Muscle layer of duodenum (tissue), 2 donors: ENCODE measurements around the gene SLC30A3.
"Not testable (repeated sequence)": the region's sequence is repeated elsewhere in the genome, so short reads cannot be mapped to it uniquely, and the experiment has no call there.

Experiments used
- H3K27ac ChIP-seq: one replicate; pipeline ENCODE4 v1.7.0; 2013; ENCODE audit warnings: mild to moderate bottlenecking, low read length
- H3K27me3 ChIP-seq: one replicate; pipeline ENCODE4 v1.7.0; 2013; ENCODE audit warnings: low read depth, mild to moderate bottlenecking, control low read depth, low read length
- H3K36me3 ChIP-seq, 2 donors: one replicate each; pipeline ENCODE4 v1.7.0; 2013; ENCODE audit warnings: low read length in 2 of 2, control low read depth in 1 of 2, mild to moderate bottlenecking in 1 of 2; ENCODE audit not compliant: insufficient read depth in 2 of 2, control insufficient read depth in 1 of 2
- H3K4me1 ChIP-seq, 2 donors: one replicate each; pipeline ENCODE4 v1.7.0; 2013; ENCODE audit warnings: low read length in 2 of 2, mild to moderate bottlenecking in 2 of 2, control low read depth in 1 of 2, moderate library complexity in 1 of 2; ENCODE audit not compliant: insufficient read depth in 2 of 2, control insufficient read depth in 1 of 2
- H3K4me3 ChIP-seq, 2 donors: one replicate each; pipeline ENCODE4 v1.7.0; 2013; ENCODE audit warnings: low read length in 2 of 2, low read depth in 1 of 2, mild to moderate bottlenecking in 1 of 2
- H3K9me3 ChIP-seq, 2 donors: one replicate each; pipeline ENCODE4 v1.7.0; 2013; ENCODE audit warnings: low read length in 2 of 2, control low read depth in 1 of 2, mild to moderate bottlenecking in 1 of 2; ENCODE audit not compliant: control insufficient read depth in 1 of 2
- donor health status: healthy.

Gene SLC30A3

DNA sequence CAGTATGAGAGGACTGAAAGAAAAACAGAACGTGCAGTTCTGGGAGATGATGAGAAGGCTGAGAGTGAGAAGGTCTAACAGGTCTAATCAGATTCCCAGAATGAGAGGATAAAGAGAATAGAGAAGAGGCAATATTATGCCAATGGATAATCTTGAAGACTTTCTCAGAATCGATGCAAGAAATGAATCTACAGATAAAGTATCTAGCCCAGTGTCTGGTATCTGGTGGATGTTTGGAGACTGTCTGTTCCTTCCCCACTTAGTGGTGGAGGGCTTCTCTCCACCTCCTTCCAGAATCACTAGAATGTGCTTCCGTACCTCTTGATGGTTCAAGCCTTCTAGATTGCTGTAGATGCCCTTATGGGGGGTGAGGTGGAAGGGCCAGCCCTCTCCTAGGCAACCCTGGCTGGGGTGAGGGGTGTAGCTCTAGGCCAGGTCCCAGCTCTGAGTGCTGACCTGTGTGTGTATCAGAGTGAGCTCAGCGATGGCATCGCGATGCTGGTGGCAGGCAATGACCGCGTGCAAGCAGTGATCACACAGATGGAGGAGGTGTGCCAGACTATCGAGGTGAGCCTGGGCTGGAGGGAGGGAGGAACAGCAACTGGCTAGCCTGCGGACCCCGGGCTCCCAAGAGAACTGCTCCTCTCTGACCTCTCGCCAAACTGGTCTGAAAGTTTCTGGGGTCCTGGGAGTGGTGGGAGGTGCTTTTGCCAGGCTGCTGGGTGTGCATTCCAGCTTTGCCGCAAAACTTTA lies 41.8 kb upstream of the SLC30A3 start:
- peaks cover 0 to 4% of the 10 kb centered on the region in 2 donors for H3K36me3 ChIP-seq

DNA sequence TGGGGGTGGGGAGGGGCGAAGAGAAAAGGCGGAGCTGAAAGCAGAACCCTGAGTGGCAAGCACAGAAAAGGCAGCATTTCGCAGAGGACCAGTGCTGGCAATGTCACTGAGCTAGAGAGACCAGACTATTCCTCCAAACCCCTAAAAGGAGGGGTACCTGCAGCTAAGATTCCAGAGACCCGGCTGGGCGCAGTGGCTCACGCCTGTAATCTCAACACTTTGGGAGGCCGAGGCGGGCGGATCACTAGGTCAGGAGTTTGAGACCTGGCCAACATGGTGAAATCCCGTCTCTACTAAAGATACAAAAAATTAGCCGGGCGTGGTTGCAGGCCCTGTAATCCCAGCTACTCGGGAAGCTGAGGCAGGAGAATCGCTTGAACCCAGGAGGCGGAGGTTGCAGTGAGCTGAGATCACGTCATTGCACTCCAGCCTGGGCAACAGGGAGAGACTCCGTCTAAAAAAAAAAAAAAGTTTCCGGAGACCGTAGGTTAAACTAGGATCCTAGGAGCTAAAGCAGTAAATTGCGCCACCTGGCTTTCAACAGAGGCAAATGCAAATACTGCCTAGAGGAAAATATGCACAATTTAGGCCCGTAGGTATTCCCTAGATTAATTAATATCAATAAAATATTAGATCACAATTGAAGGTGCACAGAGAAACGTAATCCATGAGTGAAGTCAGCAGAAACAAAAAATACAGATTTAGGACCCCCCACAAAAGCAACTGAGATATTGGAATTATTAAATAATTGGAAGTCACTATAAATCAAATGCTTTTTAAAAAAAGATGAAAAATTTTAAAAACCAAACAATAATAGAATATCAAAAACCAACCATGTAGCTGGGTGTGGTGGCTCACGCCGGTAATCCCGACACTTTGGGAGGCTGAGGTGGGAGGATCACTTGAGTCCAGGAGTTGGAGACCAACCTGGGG lies 40.5 kb upstream of the SLC30A3 start:
- Histone ChIP-seq H3K4me3 (peak overlapping the region; percentile 21 to 38), H3K4me1 (peaks cover 0 to 25% of the 10 kb centered on the region in 2 donors), H3K27ac (no peak overlapping the region), H3K9me3 (no peaks in the 10 kb centered on the region), H3K27me3 (peaks cover 28% of the 10 kb centered on the region), H3K36me3 (no peaks in the 10 kb centered on the region)

More for the DNA sequence above, 41.8 kb upstream of the SLC30A3 start:
- Histone ChIP-seq H3K9me3 (no peaks in the 10 kb centered on the region), H3K4me1 (peaks cover 0 to 25% of the 10 kb centered on the region in 2 donors), H3K27me3 (peaks cover 32% of the 10 kb centered on the region), H3K27ac (no peak overlapping the region), H3K4me3 (no peak overlapping the region)

- H3K4me3 ChIP-seq, H3K27ac ChIP-seq, H3K36me3 ChIP-seq, H3K4me1 ChIP-seq, H3K9me3 ChIP-seq, H3K27me3 ChIP-seq: not testable (repeated sequence)
These were observed 37.8 kb upstream of the SLC30A3 start for GRCh38 chr2:27300606-27301005.

DNA sequence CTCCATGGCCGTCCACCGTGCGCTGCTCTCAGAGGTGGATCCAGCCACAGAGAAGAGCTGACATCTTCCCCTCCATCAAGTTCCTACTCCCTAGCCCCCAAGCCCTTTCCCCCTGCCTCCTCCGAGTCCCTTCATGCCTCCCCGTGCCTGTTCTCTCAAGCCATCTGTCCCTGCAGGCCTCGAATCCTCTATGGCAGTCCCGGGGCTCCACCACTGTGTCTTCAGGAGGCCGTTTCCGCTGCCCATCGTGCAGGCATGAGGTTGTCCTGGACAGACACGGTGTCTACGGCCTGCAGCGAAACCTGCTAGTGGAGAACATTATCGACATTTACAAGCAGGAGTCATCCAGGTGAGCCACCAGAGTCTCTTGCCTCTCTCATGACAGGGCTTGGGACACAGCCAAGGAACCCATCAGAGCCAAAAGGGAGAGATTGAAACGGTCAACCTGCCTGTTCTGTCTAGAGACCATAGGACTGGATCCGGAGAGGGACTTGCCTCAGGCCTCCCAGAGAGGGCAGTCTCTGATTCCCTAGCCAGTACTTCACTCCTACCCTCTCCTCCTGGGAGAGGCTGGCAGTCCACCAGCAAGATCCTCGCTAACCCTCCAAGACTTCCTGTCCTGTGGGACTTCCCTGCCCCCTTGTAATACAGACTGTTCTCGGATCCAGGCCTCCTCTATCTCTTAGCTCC lies 35.7 kb upstream of the SLC30A3 start:
- H3K9me3 ChIP-seq = no peaks in the 10 kb centered on the region
- peaks cover 0 to 3% of the 10 kb centered on the region in 2 donors for H3K4me1 ChIP-seq
- no peak overlapping the region for H3K27ac ChIP-seq
- no peaks in the 10 kb centered on the region for H3K36me3 ChIP-seq
- no peaks in the 10 kb centered on the region for H3K27me3 ChIP-seq
- H3K4me3 ChIP-seq = no peak overlapping the region

DNA sequence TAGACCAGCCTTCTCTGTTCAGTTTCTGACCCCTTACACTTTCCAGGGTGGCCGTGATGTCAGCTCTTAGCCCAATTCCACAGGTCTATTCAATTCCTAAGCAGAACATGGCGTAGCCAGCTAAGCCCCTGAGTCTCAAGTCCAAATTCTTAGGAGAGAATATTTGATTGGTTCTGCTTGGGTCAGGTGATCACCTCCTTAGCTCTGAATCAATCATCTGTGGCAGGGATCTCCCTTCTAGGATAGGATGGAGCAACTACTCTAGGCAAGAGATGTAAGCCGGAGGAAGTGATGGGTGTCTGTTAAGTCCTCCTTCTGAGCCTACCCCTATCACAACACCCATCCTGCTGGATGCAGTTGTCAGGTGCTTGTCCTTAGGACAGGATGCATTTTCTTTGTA lies 34.3 kb upstream of the SLC30A3 start:
- no peak overlapping the region for H3K27ac ChIP-seq
- no peaks in the 10 kb centered on the region for H3K27me3 ChIP-seq
- no peaks in the 10 kb centered on the region for H3K36me3 ChIP-seq
- no peaks in the 10 kb centered on the region for H3K4me1 ChIP-seq
- H3K9me3 ChIP-seq = no peaks in the 10 kb centered on the region
- no peak overlapping the region for H3K4me3 ChIP-seq

GRCh38 chr2:27296481-27296880 lies 33.6 kb upstream of the SLC30A3 start:
- H3K27me3 ChIP-seq = no peaks in the 10 kb centered on the region
- H3K27ac ChIP-seq = no peak overlapping the region
- H3K4me1 ChIP-seq = no peaks in the 10 kb centered on the region
- no peak overlapping the region for H3K4me3 ChIP-seq
- no peaks in the 10 kb centered on the region for H3K9me3 ChIP-seq
- no peaks in the 10 kb centered on the region for H3K36me3 ChIP-seq

GRCh38 chr2:27294928-27295327 lies 32.1 kb upstream of the SLC30A3 start:
- Histone ChIP-seq H3K4me3 (no peak overlapping the region), H3K27ac (no peak overlapping the region), H3K4me1 (no peaks in the 10 kb centered on the region), H3K36me3 (no peaks in the 10 kb centered on the region), H3K27me3 (no peaks in the 10 kb centered on the region), H3K9me3 (no peaks in the 10 kb centered on the region)

DNA sequence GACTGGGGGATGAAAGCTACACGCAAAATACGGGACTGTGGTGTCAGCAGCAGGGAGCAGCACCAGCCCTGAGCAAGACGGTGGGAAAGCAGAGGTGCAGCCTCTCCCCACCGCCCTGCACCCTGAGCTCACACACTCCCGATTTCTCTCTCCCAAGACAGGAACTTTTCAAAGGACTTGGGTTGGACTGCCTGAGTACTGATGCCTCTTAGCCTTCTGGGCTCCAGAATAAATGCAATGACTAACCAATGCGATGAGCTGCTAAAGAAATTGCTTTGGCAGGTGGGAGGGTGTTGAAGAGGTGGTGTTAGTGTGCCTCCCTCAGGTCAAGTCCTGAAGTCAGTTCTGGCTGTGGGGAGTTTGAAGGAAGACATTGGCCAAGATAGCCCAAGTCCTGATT lies 29.0 kb upstream of the SLC30A3 start:
- Histone ChIP-seq H3K9me3 (no peaks in the 10 kb centered on the region), H3K27me3 (no peaks in the 10 kb centered on the region), H3K4me3 (no peak overlapping the region), H3K27ac (no peak overlapping the region), H3K4me1 (no peaks in the 10 kb centered on the region), H3K36me3 (no peaks in the 10 kb centered on the region)

- Histone ChIP-seq H3K27ac (no peak overlapping the region), H3K36me3 (no peaks in the 10 kb centered on the region), H3K27me3 (no peaks in the 10 kb centered on the region), H3K4me1 (no peaks in the 10 kb centered on the region), H3K9me3 (no peaks in the 10 kb centered on the region), H3K4me3 (no peak overlapping the region)
These were observed 27.7 kb upstream of the SLC30A3 start for GRCh38 chr2:27290549-27290948.

GRCh38 chr2:27288610-27289009 lies 25.8 kb upstream of the SLC30A3 start:
- Histone ChIP-seq H3K27me3 (no peaks in the 10 kb centered on the region), H3K27ac (no peak overlapping the region), H3K4me1 (no peaks in the 10 kb centered on the region), H3K9me3 (no peaks in the 10 kb centered on the region), H3K4me3 (no peak overlapping the region), H3K36me3 (no peaks in the 10 kb centered on the region)

DNA sequence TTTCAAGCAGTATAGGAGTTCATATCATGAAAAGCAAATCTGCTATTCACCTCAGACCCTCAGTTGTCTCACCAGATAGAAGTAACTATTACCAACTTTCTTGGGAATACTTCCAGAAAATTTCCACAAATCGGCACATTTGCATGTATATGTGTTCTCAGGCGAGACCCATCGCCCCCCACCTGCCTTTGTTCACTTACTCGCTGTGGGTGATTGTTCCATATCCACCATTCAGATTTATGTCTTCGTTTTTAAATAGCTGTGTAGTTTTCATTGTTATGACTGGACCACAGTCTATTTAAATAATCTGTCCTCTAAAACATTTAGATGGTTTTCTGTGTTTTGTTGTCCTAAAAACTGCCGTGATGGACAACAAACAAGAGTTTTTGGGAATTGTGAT lies 22.6 kb upstream of the SLC30A3 start:
- Histone ChIP-seq H3K4me3 (no peak overlapping the region), H3K27me3 (peaks cover 3% of the 10 kb centered on the region), H3K36me3 (no peaks in the 10 kb centered on the region), H3K9me3 (no peaks in the 10 kb centered on the region), H3K27ac (no peak overlapping the region), H3K4me1 (no peaks in the 10 kb centered on the region)
